Endothelial cell of umbilical vein (primary cell): Measurements from ENCODE around the gene LYVE1. TPM values are rescaled to one million over a fixed set of nuclear protein-coding genes. Genes with fewer than 3 reads are reported as not detected.

Experiments
- BruUV-seq: library from RNA; stranded (reverse); fragments of 400-500 nt; replicated peaks from 2 replicates; lab custom pipeline; 2021; lab: Mats Ljungman, UMichigan
- CTCF ChIA-PET: fragments of 300-600, 350-600 bp; sonication (Branson Sonifier 250); formaldehyde crosslinking; loops from one replicate; lab custom pipeline; 2021; ENCODE audit warnings: antibody characterized with exemption, inconsistent platforms; lab: Charles Lee
- POLR2A ChIA-PET: fragments of 300-600, 350-600 bp; sonication (Branson Sonifier 250); formaldehyde crosslinking; loops from one replicate; lab custom pipeline; 2021; ENCODE audit warnings: antibody characterized with exemption, inconsistent platforms; lab: Charles Lee
- DNase-seq: peaks from one replicate; pipeline ENCODE4 v3.0.0-alpha.2; 2011; ENCODE audit warnings: low read depth, low spot score
- FAIRE-seq: peaks from 2 replicates; lab custom pipeline; 2011; peaks lifted over from hg19 to GRCh38; lab: Jason Lieb, UNC
- H2AFZ ChIP-seq: 2 replicates; pipeline ENCODE4 v1.6.0; 2012; ENCODE audit warnings: low read depth, low read length, control low read depth, inconsistent platforms
- H3K27ac ChIP-seq: 2 replicates; pipeline ENCODE4 v1.5.1; 2011; ENCODE audit warnings: low read depth, mild to moderate bottlenecking, control low read depth, low read length, moderate library complexity; ENCODE audit not compliant: insufficient read depth
- H3K27me3 ChIP-seq, 2 experiments: 2 replicates each; pipeline versions ENCODE4 v1.6.0 to v1.6.1; 2011; ENCODE audit warnings: low read length in 2 of 2, mixed read lengths in 1 of 2; ENCODE audit not compliant: control insufficient read depth in 2 of 2, insufficient read depth in 2 of 2
- H3K36me3 ChIP-seq, 2 experiments: 2 replicates in 1 of 2; 3 replicates in 1 of 2; pipeline ENCODE4 v1.5.1; 2011; ENCODE audit warnings: low read length in 2 of 2, mild to moderate bottlenecking in 1 of 2, moderate library complexity in 1 of 2; ENCODE audit not compliant: control insufficient read depth in 2 of 2, insufficient read depth in 2 of 2; ENCODE audit errors: extremely low read depth in 1 of 2
- H3K4me1 ChIP-seq: 3 replicates; pipeline ENCODE4 v1.5.1; 2011; ENCODE audit warnings: mild to moderate bottlenecking, low read length; ENCODE audit not compliant: control insufficient read depth, insufficient read depth; ENCODE audit errors: extremely low read depth
- H3K4me2 ChIP-seq: 2 replicates; pipeline ENCODE4 v1.6.1; 2011; ENCODE audit warnings: low read length, control low read depth, mixed read lengths; ENCODE audit not compliant: insufficient read depth
- H3K4me3 ChIP-seq, 3 experiments: fragments of 200-600 bp in 1 of 3; sonication (generic), shearing (Covaris generic) in 1 of 3; replicated peaks in 1 of 3; 2 replicates each; pipeline ENCODE4 v1.5.1; 2011 to 2016; ENCODE audit warnings: control low read depth in 3 of 3, low read length in 3 of 3, mild to moderate bottlenecking in 2 of 3, inconsistent platforms in 1 of 3, low read depth in 1 of 3, moderate library complexity in 1 of 3; ENCODE audit not compliant: insufficient read depth in 1 of 3
- H3K79me2 ChIP-seq: 2 replicates; pipeline ENCODE4 v1.6.0; 2012; ENCODE audit warnings: low read length, inconsistent platforms; ENCODE audit not compliant: control insufficient read depth, insufficient read depth
- H3K9ac ChIP-seq: replicated peaks from 2 replicates; pipeline ENCODE3; 2011; ENCODE audit warnings: low read length, control low read depth; ENCODE audit not compliant: insufficient read depth; ENCODE audit errors: extremely low read depth
- H3K9me1 ChIP-seq: replicated peaks from 3 replicates; pipeline ENCODE4 v1.6.0; 2011; ENCODE audit warnings: mild to moderate bottlenecking, low read length; ENCODE audit not compliant: control insufficient read depth, insufficient read depth; ENCODE audit errors: extremely low read depth
- H3K9me3 ChIP-seq: replicated peaks from 2 replicates; pipeline ENCODE4 v1.5.1; 2012; ENCODE audit warnings: low read length, inconsistent platforms; ENCODE audit not compliant: control insufficient read depth, insufficient read depth
- H4K20me1 ChIP-seq: replicated peaks from 2 replicates; pipeline ENCODE3; 2011; ENCODE audit warnings: mild to moderate bottlenecking, low read length; ENCODE audit not compliant: control insufficient read depth, insufficient read depth; ENCODE audit errors: extremely low read depth
- EZH2 ChIP-seq: IDR thresholded peaks from 2 replicates; pipeline ENCODE4 v1.6.1; 2012; ENCODE audit warnings: borderline replicate concordance, low read depth, mild to moderate bottlenecking, moderate library complexity, low read length, inconsistent platforms; ENCODE audit not compliant: severe bottlenecking
- FOS ChIP-seq: IDR thresholded peaks from 2 replicates; pipeline ENCODE4 v1.6.1; 2011; ENCODE audit warnings: mild to moderate bottlenecking, low read length, moderate library complexity, borderline replicate concordance; ENCODE audit not compliant: insufficient read depth
- GATA2 ChIP-seq: IDR thresholded peaks from 2 replicates; pipeline ENCODE4 v1.7.0; 2011; ENCODE audit warnings: low read depth, mild to moderate bottlenecking, moderate library complexity, mixed read lengths, low read length; ENCODE audit not compliant: insufficient read length, insufficient read depth
- JUN ChIP-seq: IDR thresholded peaks from 2 replicates; pipeline ENCODE4 v1.6.1; 2011; ENCODE audit warnings: borderline replicate concordance, low read depth; ENCODE audit not compliant: insufficient read length, insufficient read depth
- MAX ChIP-seq: IDR thresholded peaks from 2 replicates; pipeline ENCODE4 v1.6.1; 2011; ENCODE audit not compliant: insufficient read depth, insufficient read length
- MYC ChIP-seq: IDR thresholded peaks from one replicate; pipeline ENCODE4 v1.6.1; 2011; ENCODE audit warnings: mild to moderate bottlenecking, low read depth, low read length
- POLR2A ChIP-seq: IDR thresholded peaks from 2 replicates; pipeline ENCODE4 v1.6.1; 2012; ENCODE audit warnings: low read depth, mild to moderate bottlenecking, control low read depth, low read length
- POLR2AphosphoS5 ChIP-seq: IDR thresholded peaks from 2 replicates; pipeline ENCODE4 v1.6.1; 2012; ENCODE audit warnings: low read depth, mild to moderate bottlenecking, control low read depth, low read length, moderate library complexity; ENCODE audit not compliant: insufficient read depth
- dilution Hi-C: fragments of 300-500 bp; cut with MboI; formaldehyde crosslinking; loops from one replicate; pipeline ENCODE4 v1.15.0; 2019; ENCODE audit warnings: low sequenced_read_pairs; ENCODE audit not compliant: extremely low pct_ligation_motif_present
- intact Hi-C: fragments of 100-400 bp; cut with micrococcal nuclease; formaldehyde crosslinking; loops from one replicate; pipeline ENCODE4 v1.10.0; 2022
- polyA plus RNA-seq, 4 experiments: library from polyadenylated mRNA; depleted of rRNA in 3 of 4; stranded (reverse) in 3 of 4; unstranded in 1 of 4; fragments of >200 nt; gene quantifications; 2 replicates each; pipeline versions ENCODE4 v1.2.1 to v1.2.3, GENCODE V29; 2011 to 2012; ENCODE audit warnings: missing spikeins in 1 of 4
- total RNA-seq: library from RNA; stranded (reverse); gene quantifications from 2 replicates; pipeline ENCODE4 v1.2.3, GENCODE V29; 2021
- TF ChIP-seq, protein P1 (sequence below), 2 donors: IDR thresholded peaks; 1 replicate in 1 of 2; 2 replicates in 1 of 2; pipeline ENCODE4 v1.5.1; 2011; ENCODE audit warnings: low read length in 2 of 2, mild to moderate bottlenecking in 2 of 2, moderate library complexity in 2 of 2, control low read depth in 1 of 2, inconsistent platforms in 1 of 2, low read depth in 1 of 2; ENCODE audit not compliant: insufficient read depth in 1 of 2; ENCODE audit errors: extremely low read depth in 1 of 2

The LYVE1 gene
- total and polyA plus RNA-seq, 2 donors (not counting 3 experiments of a cell fraction or from before 2014, with no cell fraction given): 4.6 to 7.6 TPM

DNA sequence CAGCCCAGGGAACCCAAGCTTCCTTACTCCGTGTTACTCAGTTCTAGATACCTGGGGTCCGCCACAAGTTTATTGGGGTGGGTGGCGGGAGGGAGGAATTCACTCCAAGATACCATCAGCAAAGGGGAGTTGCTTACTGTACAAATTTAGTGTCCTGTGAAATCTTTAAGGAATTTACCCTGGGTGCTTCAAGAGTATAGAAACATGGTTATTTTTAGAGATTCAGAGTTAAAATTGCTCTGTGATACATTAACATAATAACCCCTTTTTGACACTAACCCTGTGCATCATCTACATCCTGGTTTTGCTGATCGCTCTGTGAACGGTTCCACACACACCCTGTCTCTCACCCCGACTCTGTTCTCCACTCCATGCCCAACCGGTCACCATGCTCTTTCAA, 18.9 kb upstream of the LYVE1 start:
- Histone ChIP-seq H3K27ac (no peak overlapping the region), H3K4me2 (no peak overlapping the region), H3K9ac (no peak overlapping the region), H2AFZ (no peak overlapping the region), H3K4me3 (no peak overlapping the region), H3K79me2 (no peaks in the 10 kb centered on the region), H4K20me1 (no peaks in the 10 kb centered on the region), H3K9me1 (no peaks in the 10 kb centered on the region), H3K4me1 (peaks cover 21% of the 10 kb centered on the region), H3K36me3 (no peaks in the 10 kb centered on the region), H3K9me3 (no peaks in the 10 kb centered on the region), H3K27me3 (no peaks in the 10 kb centered on the region)
- FAIRE-seq (no peak), DNase-seq (no peak)
- CTCF ChIA-PET: interaction anchor here (1.0 kb wide), 2 partner anchors 46 to 67 kb away, joined by 3 read pairs; partner anchors contain the start of gene RNF141
- intact Hi-C loops (no loop called here), dilution Hi-C loops (no loop called here)
- BruUV-seq: no TSS peak
- no peak for TF ChIP-seq FOS
- no peak for TF ChIP-seq MAX
- TF ChIP-seq MYC: no peak
- TF ChIP-seq, protein P1, sequence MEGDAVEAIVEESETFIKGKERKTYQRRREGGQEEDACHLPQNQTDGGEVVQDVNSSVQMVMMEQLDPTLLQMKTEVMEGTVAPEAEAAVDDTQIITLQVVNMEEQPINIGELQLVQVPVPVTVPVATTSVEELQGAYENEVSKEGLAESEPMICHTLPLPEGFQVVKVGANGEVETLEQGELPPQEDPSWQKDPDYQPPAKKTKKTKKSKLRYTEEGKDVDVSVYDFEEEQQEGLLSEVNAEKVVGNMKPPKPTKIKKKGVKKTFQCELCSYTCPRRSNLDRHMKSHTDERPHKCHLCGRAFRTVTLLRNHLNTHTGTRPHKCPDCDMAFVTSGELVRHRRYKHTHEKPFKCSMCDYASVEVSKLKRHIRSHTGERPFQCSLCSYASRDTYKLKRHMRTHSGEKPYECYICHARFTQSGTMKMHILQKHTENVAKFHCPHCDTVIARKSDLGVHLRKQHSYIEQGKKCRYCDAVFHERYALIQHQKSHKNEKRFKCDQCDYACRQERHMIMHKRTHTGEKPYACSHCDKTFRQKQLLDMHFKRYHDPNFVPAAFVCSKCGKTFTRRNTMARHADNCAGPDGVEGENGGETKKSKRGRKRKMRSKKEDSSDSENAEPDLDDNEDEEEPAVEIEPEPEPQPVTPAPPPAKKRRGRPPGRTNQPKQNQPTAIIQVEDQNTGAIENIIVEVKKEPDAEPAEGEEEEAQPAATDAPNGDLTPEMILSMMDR (IDR thresholded peaks at IDR 0.05; ENCODE audit: extremely low read depth in 1 of 2, insufficient read depth in 1 of 2, low read depth in 1 of 2, low read length in 2 of 2): no peak
- TF ChIP-seq GATA2: no peak
- no peak for TF ChIP-seq JUN
- no peak for TF ChIP-seq EZH2
- TF ChIP-seq POLR2A: no peak
- no peak for TF ChIP-seq POLR2AphosphoS5
- POLR2A ChIA-PET: no interaction called here
